ENCODE data around the gene CAV2. TPM values are rescaled to one million over a fixed set of nuclear protein-coding genes. Genes with fewer than 3 reads are reported as not detected.
A peak's percentile ranks its signal among the peaks of the same experiment; 100 is the strongest.

The CAV2 gene
- total and polyA plus RNA-seq, 12 donors: 56.3 to 277 (median 224) TPM

GRCh38 chr7:116532102-116532688 is 32.7 kb downstream of the CAV2 start:
- Histone ChIP-seq H3K9me3 (no peaks in the 10 kb centered on the region), H3K27ac (peak overlapping the region in 5 of 10 donors; percentile 3 to 99 (median 31)), H3K4me1 (peaks cover 8 to 97% (median 81%) of the 10 kb centered on the region in 9 donors), H3K36me3 (peaks cover 0 to 100% (median 24%) of the 10 kb centered on the region in 9 donors), H3K4me3 (peak overlapping the region in 6 of 10 donors; percentile 4 to 96 (median 76)), H3K27me3 (peaks cover 0 to 2% (median 0%) of the 10 kb centered on the region in 7 donors)
- TF ChIP-seq CTCF (IDR thresholded peaks at IDR 0.05): no peak
- WGBS, 2 donors: 62 to 64% methylated on average over 3 of the region's 3 CpGs
- ATAC-seq: no peak
- intact Hi-C loops (cut with DNase I): loop anchor here in 1 of 10 donors (10.0 kb wide), 1 partner anchor 53 kb away; no protein-coding TSS in a partner anchor
- DNase-seq: no peak

- no peaks in the 10 kb centered on the region for H3K27me3 ChIP-seq
These were observed 35.3 kb downstream of the CAV2 start for GRCh38 chr7:116534790-116535189.

DNA sequence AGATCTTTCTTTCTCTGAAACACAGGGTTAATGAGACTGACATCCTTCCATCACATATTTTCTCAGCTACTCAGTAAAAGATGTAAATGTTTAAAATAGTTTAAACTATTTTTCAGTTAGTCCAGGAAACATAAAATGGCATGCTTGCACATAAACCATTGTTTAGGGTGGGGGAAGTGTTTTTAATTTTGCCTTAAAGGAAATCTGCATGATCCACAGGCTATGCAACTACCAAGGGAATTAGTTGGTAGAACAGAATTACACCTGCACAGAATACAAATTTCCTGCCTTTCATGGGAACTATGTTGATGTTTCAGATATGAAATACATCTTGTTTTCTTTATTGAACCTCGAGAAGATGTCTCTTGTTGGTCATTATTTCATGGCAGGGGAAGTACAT is 35.9 kb downstream of the CAV2 start:
- intact Hi-C loops (cut with DNase I): loop anchor here in 1 of 10 donors (10.0 kb wide), 1 partner anchor 49 kb away; no protein-coding TSS in a partner anchor
- no peak for DNase-seq
- 50 to 66% methylated on average over 1 of the region's 1 CpG for WGBS, 2 donors
- Histone ChIP-seq H3K4me1 (peaks cover 6 to 97% (median 81%) of the 10 kb centered on the region in 9 donors), H3K9me3 (no peaks in the 10 kb centered on the region), H3K27me3 (no peaks in the 10 kb centered on the region), H3K4me3 (peak overlapping the region in 3 of 10 donors; percentile 15 to 25 (median 16)), H3K36me3 (peaks cover 0 to 100% (median 32%) of the 10 kb centered on the region in 9 donors), H3K27ac (peak overlapping the region in 5 of 10 donors; percentile 3 to 71 (median 47))
- TF ChIP-seq CTCF (IDR thresholded peaks at IDR 0.05): no peak
- peak in 1 of 8 donors; percentile 35 for ATAC-seq

More at GRCh38 chr7:116534790-116535189, 35.3 kb downstream of the CAV2 start:
- intact Hi-C loops (cut with DNase I): loop anchor here in 1 of 10 donors (10.0 kb wide), 1 partner anchor 50 kb away; no protein-coding TSS in a partner anchor
- peak overlapping the region in 7 of 10 donors; percentile 3 to 71 (median 32) for H3K27ac ChIP-seq
- H3K4me3 ChIP-seq: peak overlapping the region in 5 of 10 donors; percentile 6 to 25 (median 15)
- WGBS, 2 donors: 62 to 69% methylated on average over 2 of the region's 2 CpGs
- H3K4me1 ChIP-seq: peaks cover 6 to 97% (median 82%) of the 10 kb centered on the region in 9 donors
- peaks cover 0 to 100% (median 39%) of the 10 kb centered on the region in 9 donors for H3K36me3 ChIP-seq
- ATAC-seq: peak in 3 of 8 donors; percentile 12 to 65 (median 50)
- TF ChIP-seq CTCF (IDR thresholded peaks at IDR 0.05): no peak
- no peak for DNase-seq
- H3K9me3 ChIP-seq: no peaks in the 10 kb centered on the region

DNA sequence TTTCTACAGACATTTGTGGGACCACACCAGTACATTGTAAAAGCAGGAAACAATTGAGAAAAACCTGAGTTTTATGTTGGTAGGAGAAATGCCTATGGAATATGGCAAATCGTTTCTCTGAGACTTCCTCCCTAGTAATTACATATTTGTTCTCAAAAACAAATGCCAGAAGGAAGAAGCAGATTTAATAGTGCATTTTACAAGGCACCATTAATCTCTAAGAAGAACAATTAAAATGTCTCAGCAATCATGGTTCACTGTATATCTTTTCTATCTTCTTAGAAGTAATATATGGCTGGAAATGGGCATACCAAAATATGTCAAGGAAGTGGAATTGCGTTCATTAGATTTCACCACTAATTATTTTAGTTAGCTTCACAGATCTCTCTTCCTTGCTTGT is 38.6 kb downstream of the CAV2 start:
- no peak for DNase-seq
- peaks cover 0 to 99% (median 30%) of the 10 kb centered on the region in 9 donors for H3K36me3 ChIP-seq
- no peak for ATAC-seq
- no peaks in the 10 kb centered on the region for H3K27me3 ChIP-seq
- H3K4me3 ChIP-seq: no peak overlapping the region
- no peak for TF ChIP-seq CTCF (IDR thresholded peaks at IDR 0.05)
- WGBS, 2 donors: 66 to 75% methylated on average over 2 of the region's 2 CpGs
- intact Hi-C loops (cut with DNase I): loop anchor here in 1 of 10 donors (10.0 kb wide), 1 partner anchor 47 kb away; no protein-coding TSS in a partner anchor
- H3K9me3 ChIP-seq: no peaks in the 10 kb centered on the region
- H3K4me1 ChIP-seq: peaks cover 14 to 97% (median 89%) of the 10 kb centered on the region in 9 donors
- H3K27ac ChIP-seq: peak overlapping the region in 8 of 10 donors; percentile 0 to 81 (median 54)

Data from heart right ventricle (tissue), 16 donors.